GM21825 (cell line): Measurements from ENCODE around the gene ARHGAP44.
A peak's percentile ranks its signal among the peaks of the same experiment; 100 is the strongest.

Experiments used
- ATAC-seq: cut with Tn5 transposase; IDR thresholded peaks from one replicate; pipeline ENCODE4 v1.9.1; 2021; ENCODE audit warnings: mild to moderate bottlenecking, moderate library complexity; ENCODE audit not compliant: unreplicated experiment

Gene ARHGAP44

GRCh38 chr17:13016881-13017654, 227.8 kb downstream of the ARHGAP44 start:
- peak; percentile 7 for ATAC-seq

GRCh38 chr17:13017655-13018459, 228.6 kb downstream of the ARHGAP44 start, which contains the start of gene ELAC2:
ELAC2 (minus strand) TSS chr17:13018027; CDS start chr17:13017947, 80 bp downstream.
- ATAC-seq = peak; percentile 98

DNA sequence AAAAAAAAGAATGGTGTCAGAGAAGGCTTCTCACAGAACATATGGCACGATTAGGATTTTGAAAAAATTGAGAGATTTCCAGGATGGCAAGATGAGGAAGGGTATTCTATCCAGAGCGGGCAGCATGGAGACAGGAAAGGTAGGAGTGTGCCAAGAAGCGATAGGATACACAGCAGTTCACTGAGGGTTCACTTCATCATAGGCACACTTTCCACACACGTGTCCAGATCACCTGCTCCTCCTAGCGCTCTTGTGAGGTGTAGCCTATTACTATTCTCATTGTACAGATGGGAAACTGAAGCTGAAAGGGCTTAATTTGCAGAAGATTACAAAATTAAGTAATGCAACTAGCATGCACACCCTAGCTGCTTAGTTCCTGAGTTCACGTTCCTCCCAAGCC, 234.7 kb downstream of the ARHGAP44 start:
- ATAC-seq = no peak

DNA sequence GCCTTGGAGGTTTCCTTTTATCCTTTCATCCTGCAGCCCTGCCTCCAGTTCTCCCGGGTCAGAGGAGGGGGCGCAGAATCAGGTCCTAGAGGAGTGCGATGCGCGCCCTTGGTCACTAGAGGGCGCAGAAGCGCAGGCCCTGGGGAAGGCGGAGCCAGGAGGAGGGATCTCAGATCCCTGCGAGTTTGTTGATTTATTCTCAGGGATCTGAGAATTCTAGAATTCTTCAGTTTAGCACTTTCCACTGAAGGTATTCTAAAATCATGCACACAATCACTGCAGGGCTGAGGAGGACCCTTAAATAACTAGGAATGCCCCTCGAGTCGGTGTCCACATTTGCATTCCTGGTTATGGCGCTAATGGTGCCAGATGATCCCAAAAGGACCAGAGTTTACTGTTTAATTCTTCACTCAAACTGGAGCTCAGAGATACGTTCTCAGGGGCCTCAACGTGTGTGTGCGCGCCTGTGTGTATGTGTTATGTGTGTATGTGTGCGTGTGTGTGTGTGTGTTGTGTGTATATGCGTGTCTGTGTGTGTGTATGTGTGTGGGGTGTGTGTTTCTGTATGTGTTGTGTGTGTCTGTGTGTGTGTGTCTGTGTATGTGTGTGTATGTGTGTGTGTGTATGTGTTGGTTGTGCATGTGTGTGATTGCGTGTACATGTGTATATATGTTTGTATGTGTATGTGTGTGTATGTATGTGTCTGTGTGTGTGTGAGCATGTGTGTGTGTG, 235.4 kb downstream of the ARHGAP44 start:
- peak; percentile 94 for ATAC-seq

DNA sequence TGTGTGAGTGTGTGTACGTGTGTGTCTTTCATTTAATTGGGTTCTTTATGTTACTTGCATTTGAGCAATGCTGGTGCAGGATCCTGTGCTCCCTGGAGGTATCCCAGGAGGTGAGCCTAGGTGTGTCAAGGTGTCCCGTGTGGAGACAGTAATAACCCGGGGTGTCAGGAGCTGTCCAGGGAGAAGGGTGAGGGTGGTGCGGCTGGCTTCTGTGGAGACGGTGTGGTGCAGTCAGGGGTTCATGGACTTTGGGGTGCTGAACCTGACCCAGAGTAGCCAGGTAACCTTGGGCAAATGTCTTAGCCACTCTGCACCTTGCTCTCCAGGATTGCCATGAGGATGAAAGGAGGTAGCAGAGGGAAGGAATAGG, 235.9 kb downstream of the ARHGAP44 start:
- ATAC-seq = no peak

GRCh38 chr17:13025687-13026086, 236.4 kb downstream of the ARHGAP44 start:
- no peak for ATAC-seq

GRCh38 chr17:13027246-13027645, 237.9 kb downstream of the ARHGAP44 start:
- no peak for ATAC-seq

- no peak for ATAC-seq
Measured at GRCh38 chr17:13029340-13029739, 240.0 kb downstream of the ARHGAP44 start.

- no peak for ATAC-seq
Measured at GRCh38 chr17:13030056-13030455, 240.8 kb downstream of the ARHGAP44 start.

DNA sequence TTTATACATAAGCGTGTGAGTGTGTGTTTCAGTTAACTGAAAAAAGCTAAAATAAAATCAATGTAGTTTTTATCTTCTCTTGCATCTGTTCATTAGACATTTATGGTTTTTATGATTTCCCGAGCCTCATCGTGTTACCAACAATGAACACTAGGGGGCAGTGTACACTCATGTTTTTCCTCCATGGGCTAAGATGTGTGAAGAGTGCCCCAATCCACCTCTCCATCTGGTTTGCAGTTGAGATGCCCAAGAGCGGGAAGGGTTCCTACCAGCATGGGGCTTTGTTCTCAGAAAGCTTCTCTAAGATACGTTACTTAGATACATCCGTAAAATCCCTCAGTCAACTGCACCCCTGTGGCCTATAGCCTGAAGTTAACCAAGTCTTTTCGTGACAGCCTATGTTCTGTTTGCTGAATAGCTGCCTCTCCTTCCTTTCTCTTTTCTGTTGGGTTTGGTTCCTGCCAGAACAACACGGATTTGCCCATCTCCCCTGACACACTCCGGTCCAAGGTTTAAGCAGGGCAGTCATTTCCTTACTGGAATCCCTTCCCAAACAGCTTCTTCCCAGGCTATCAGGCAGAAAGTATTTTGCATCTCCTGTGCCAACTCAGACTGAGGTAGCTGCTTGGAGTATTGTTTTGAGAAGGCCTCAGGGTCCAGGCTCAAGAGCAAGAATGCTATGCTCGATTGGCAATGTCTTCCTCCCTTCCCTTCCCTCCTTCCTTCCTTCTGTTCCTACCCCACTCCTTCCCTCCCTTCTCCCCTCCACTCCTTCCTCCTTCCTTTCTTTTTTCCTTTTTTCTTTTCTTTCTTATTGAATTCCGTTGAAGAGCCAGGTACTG, 241.4 kb downstream of the ARHGAP44 start:
- ATAC-seq = no peak

DNA sequence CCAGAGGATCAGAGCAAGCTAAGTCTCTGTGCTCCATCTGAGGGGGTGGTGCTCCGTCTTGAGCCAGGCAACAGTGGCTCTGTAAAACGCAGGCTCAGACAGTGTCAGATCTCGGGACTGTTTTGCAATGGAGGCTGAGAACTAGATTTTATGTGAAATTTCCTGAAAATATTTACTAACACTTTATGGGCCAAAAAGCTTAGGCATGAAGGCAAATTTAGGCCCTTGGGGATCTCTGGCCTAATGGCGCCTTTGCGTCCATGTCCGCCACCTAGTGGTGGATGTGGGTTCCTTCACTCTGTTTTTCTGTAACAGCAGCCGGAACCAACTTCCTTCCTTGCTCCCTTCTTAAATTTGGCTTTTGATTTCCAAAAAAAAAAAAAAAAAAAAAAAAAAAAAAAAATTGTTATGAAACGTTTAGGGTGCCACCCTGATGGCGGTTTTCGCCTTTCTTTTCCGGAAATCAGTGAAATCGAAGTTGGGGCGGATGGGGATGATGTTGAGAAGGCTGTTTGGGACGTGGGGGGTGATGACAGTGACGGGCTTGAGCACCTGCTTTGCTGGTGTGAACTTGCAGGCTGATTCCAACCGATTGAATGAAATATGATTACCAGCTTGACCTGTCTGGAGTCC, 242.5 kb downstream of the ARHGAP44 start:
- peak; percentile 85 for ATAC-seq

- no peak for ATAC-seq
Measured at GRCh38 chr17:13035420-13035819, 246.1 kb downstream of the ARHGAP44 start.

DNA sequence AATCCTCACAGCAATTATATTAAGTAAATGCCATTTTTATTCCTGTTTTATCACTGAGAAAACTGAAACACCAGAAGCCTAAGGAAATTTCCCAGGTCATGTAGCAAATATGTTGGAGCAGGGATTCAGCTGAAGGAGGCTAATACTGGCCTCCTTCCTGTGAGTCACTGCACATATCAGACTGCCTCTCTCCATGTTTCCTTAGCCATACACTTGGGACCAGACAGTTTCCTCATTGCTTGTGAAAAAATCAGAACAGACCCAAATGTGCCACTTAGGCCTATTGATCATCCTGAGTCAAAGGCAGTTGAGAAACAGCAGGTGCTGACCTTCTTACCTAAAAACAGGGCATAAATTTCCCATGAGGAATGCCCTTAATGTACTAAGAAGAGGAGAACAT, 247.5 kb downstream of the ARHGAP44 start:
- ATAC-seq = no peak

- no peak for ATAC-seq
Measured at GRCh38 chr17:13038931-13039665, 249.8 kb downstream of the ARHGAP44 start.
